Measurements from ENCODE around the gene SEC24D. TPM values are rescaled to one million over a fixed set of nuclear protein-coding genes. Genes with fewer than 3 reads are reported as not detected.

Gene SEC24D
- total RNA-seq, 2 donors from 2014 or later, result 41.5 to 60.4 TPM

DNA sequence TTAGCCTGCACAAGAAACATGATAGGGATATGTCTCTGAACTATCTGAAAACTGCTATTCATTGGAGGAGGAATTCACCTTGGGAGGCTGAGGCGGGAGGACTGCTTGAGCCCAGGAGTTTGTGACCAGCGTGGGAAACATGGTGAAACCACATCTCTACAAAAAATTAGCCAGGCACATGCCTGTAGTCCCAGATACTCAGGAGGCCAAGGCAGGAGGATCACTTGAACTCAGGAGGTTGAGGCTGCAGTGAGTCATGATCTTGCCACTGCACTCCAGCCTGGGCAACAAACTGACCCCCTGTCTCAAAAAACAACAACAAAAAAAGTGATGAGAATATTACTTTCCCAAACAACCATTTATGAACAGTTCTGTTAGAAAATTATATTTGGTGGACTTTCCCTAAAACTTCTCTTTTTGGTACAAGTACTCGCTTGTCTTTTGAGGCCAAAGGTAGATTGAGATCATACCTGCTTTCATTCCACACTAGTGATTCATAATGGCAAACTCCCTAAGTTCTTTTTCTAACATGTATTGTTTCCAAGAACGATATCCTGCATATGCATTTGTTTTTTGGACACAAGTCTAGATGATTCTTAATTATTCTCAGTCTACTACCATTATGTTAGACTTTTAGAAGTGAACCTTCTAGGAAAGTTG lies 117.3 kb downstream of the SEC24D start:
- no peak for DNase-seq
- Mint-ChIP-seq H3K27me3 (ENCODE audit: low read depth) (no peaks in the 10 kb centered on the region), H3K36me3 (ENCODE audit: insufficient read depth in 2 of 2) (peaks cover 0 to 8% of the 10 kb centered on the region in 2 donors), H3K9me3 (no peaks in the 10 kb centered on the region), H3K4me3 (no peak overlapping the region), H3K4me1 (ENCODE audit: low read depth) (no peaks in the 10 kb centered on the region), H3K27ac (no peak overlapping the region)
- ATAC-seq (replicated peaks in 1 of 2), result no peak

- H3K4me3 Mint-ChIP-seq, result no peak overlapping the region
- no peak for DNase-seq
- H3K36me3 Mint-ChIP-seq (ENCODE audit: insufficient read depth in 2 of 2), result peaks cover 0 to 14% of the 10 kb centered on the region in 2 donors
- no peak for ATAC-seq (replicated peaks in 1 of 2)
- H3K4me1 Mint-ChIP-seq (ENCODE audit: low read depth), result peaks cover 17% of the 10 kb centered on the region
- no peak overlapping the region for H3K27ac Mint-ChIP-seq
- H3K27me3 Mint-ChIP-seq (ENCODE audit: low read depth), result no peaks in the 10 kb centered on the region
- H3K9me3 Mint-ChIP-seq, result no peaks in the 10 kb centered on the region
Measured at GRCh38 chr4:118716304-118716703, 119.6 kb downstream of the SEC24D start.

DNA sequence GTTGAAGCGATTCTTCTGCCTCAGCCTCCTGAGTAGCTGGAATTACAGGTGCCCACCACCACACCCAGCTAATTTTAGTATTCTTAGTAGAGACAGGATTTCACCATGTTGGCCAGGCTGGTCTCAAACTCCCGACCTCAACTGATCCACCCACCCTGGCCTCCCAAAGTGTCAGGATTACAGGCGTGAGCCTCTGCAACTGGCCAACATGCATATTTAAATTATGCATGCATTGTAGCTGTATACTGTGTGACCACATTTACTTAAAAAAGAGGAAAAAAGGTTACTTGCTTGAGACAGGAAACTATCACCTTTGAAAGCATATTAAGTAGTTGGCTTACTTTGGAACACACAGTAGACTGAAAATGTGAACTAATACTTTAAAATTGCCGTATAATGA lies 121.2 kb downstream of the SEC24D start:
- Mint-ChIP-seq H3K36me3 (ENCODE audit: insufficient read depth in 2 of 2) (peaks cover 0 to 12% of the 10 kb centered on the region in 2 donors), H3K4me3 (no peak overlapping the region), H3K9me3 (no peaks in the 10 kb centered on the region), H3K4me1 (ENCODE audit: low read depth) (peaks cover 17% of the 10 kb centered on the region), H3K27me3 (ENCODE audit: low read depth) (no peaks in the 10 kb centered on the region), H3K27ac (no peak overlapping the region)
- DNase-seq (no peak), ATAC-seq (replicated peaks in 1 of 2) (no peak)

- DNase-seq (peak; percentile 4 to 6), ATAC-seq (replicated peaks in 1 of 2) (peak; percentile 74 to 89)
- H3K4me1 Mint-ChIP-seq (ENCODE audit: low read depth), result peaks cover 17% of the 10 kb centered on the region
- H3K9me3 Mint-ChIP-seq, result no peaks in the 10 kb centered on the region
- H3K27me3 Mint-ChIP-seq (ENCODE audit: low read depth), result no peaks in the 10 kb centered on the region
- H3K36me3 Mint-ChIP-seq (ENCODE audit: insufficient read depth in 2 of 2), result peaks cover 0 to 18% of the 10 kb centered on the region in 2 donors
- no peak overlapping the region for H3K4me3 Mint-ChIP-seq
- H3K27ac Mint-ChIP-seq, result peak overlapping the region; percentile 52
Measured at GRCh38 chr4:118712872-118713271, 123.1 kb downstream of the SEC24D start.

DNA sequence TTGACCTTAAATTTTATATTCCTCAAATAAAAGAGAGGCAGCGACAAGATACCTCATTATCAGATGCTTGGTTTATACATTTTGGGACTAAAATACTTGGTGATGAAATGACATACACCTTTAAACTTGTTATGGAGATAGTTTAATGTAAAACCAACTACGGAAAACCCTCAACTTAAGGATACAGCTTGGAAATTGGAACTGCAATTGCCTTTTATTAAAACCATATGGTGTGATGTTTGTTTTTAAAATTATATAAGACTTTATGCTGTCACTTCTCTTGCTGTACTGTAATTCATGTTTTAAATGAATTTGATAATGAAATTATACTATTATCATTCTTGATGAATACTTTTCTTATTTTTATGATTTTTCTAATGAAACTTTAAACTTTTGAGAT lies 124.9 kb downstream of the SEC24D start:
- no peak for DNase-seq

GRCh38 chr4:118703118-118703517 lies 132.8 kb downstream of the SEC24D start:
- Mint-ChIP-seq H3K4me1 (ENCODE audit: low read depth) (no peaks in the 10 kb centered on the region), H3K4me3 (no peak overlapping the region), H3K9me3 (no peaks in the 10 kb centered on the region), H3K36me3 (ENCODE audit: insufficient read depth in 2 of 2) (peaks cover 6 to 27% of the 10 kb centered on the region in 2 donors), H3K27ac (no peak overlapping the region), H3K27me3 (ENCODE audit: low read depth) (no peaks in the 10 kb centered on the region)
- DNase-seq (no peak), ATAC-seq (replicated peaks in 1 of 2) (no peak)

More for the DNA sequence above, 124.9 kb downstream of the SEC24D start:
- peaks cover 2 to 28% of the 10 kb centered on the region in 2 donors for H3K36me3 Mint-ChIP-seq (ENCODE audit: insufficient read depth in 2 of 2)
- no peaks in the 10 kb centered on the region for H3K27me3 Mint-ChIP-seq (ENCODE audit: low read depth)
- no peak for ATAC-seq (replicated peaks in 1 of 2)
- no peak overlapping the region for H3K27ac Mint-ChIP-seq
- no peaks in the 10 kb centered on the region for H3K9me3 Mint-ChIP-seq
- no peak overlapping the region for H3K4me3 Mint-ChIP-seq
- H3K4me1 Mint-ChIP-seq (ENCODE audit: low read depth), result peaks cover 17% of the 10 kb centered on the region

GRCh38 chr4:118684873-118685811 lies 150.8 kb downstream of the SEC24D start, which contains the start of gene METTL14:
Gene METTL14 (plus strand): TSS chr4:118685392. CDS start chr4:118685535, 143 bp downstream.
- H3K27ac Mint-ChIP-seq, result peak within 1 kb of the TSS; percentile 99
- H3K4me1 Mint-ChIP-seq (ENCODE audit: low read depth), result peaks cover 17% of the 10 kb centered on the region

DNA sequence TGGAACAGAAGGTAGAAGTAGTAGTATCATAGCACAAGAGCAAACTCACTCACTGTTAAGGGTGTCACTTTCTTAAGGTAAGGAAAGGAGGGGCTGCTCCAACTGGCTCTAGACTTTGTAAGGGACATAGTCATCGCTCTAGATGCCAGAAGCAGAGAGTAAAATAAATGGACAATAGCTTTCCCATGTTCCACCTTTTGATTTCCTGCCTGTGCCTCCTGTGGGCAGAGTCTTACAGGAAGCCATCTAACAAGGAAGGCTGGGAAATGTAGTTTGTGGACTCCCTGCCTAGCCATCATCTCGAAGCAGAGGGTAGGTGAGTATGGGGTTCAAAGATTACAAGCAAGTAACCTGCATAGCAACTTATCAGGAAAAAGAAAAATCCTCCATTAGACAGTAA lies 152.4 kb downstream of the SEC24D start:
- Mint-ChIP-seq H3K4me3 (peak overlapping the region in 1 of 2 donors; percentile 58), H3K27ac (peak overlapping the region; percentile 52), H3K9me3 (no peaks in the 10 kb centered on the region), H3K27me3 (ENCODE audit: low read depth) (no peaks in the 10 kb centered on the region), H3K36me3 (ENCODE audit: insufficient read depth in 2 of 2) (peaks cover 0 to 8% of the 10 kb centered on the region in 2 donors), H3K4me1 (ENCODE audit: low read depth) (peaks cover 17% of the 10 kb centered on the region)
- ATAC-seq (replicated peaks in 1 of 2), result no peak
- no peak for DNase-seq

More at GRCh38 chr4:118684873-118685811, 150.8 kb downstream of the SEC24D start, which contains the start of gene METTL14:
- DNase-seq, result peak; percentile 90 to 91
- Mint-ChIP-seq H3K4me3 (peak within 1 kb of the TSS; percentile 98 to 99), H3K27me3 (ENCODE audit: low read depth) (no peaks in the 10 kb centered on the region), H3K9me3 (no peaks in the 10 kb centered on the region), H3K36me3 (ENCODE audit: insufficient read depth in 2 of 2) (peaks cover 2 to 11% of the 10 kb centered on the region in 2 donors)
- peak; percentile 99 for ATAC-seq (replicated peaks in 1 of 2)

GRCh38 chr4:118682928-118683327 lies 153.0 kb downstream of the SEC24D start:
- H3K27ac Mint-ChIP-seq, result peak overlapping the region; percentile 52
- H3K4me1 Mint-ChIP-seq (ENCODE audit: low read depth), result peaks cover 17% of the 10 kb centered on the region
- no peaks in the 10 kb centered on the region for H3K27me3 Mint-ChIP-seq (ENCODE audit: low read depth)
- H3K36me3 Mint-ChIP-seq (ENCODE audit: insufficient read depth in 2 of 2), result peaks cover 0 to 8% of the 10 kb centered on the region in 2 donors
- peak overlapping the region in 1 of 2 donors; percentile 58 for H3K4me3 Mint-ChIP-seq
- DNase-seq, result no peak
- ATAC-seq (replicated peaks in 1 of 2), result no peak
- H3K9me3 Mint-ChIP-seq, result no peaks in the 10 kb centered on the region

- DNase-seq (no peak), ATAC-seq (replicated peaks in 1 of 2) (no peak)
- Mint-ChIP-seq H3K4me3 (no peak overlapping the region), H3K9me3 (no peaks in the 10 kb centered on the region), H3K27me3 (ENCODE audit: low read depth) (no peaks in the 10 kb centered on the region), H3K4me1 (ENCODE audit: low read depth) (no peaks in the 10 kb centered on the region), H3K36me3 (ENCODE audit: insufficient read depth in 2 of 2) (peaks cover 0 to 4% of the 10 kb centered on the region in 2 donors), H3K27ac (no peak overlapping the region)
Measured at GRCh38 chr4:118680808-118681207, 155.1 kb downstream of the SEC24D start.

DNA sequence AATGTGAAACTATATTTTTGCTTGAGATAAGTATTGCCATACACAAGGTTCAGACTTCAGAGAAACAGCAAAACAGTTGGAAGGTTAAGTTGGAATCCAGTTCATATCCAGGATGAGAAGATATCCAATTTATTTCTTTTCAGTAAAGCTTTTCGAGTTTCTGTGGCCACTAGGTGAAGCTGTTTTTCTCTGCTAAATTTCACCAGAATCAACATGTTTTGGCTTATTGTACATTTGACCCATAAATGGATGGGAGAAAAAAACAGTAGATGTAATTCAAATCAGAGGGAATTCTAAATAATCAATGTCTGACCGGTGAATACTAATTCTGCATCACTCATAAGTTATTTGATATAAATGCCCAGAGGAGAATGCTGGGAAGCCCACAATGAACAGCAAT lies 159.8 kb downstream of the SEC24D start:
- no peaks in the 10 kb centered on the region for H3K36me3 Mint-ChIP-seq (ENCODE audit: insufficient read depth in 2 of 2)

More for the DNA sequence above, 159.8 kb downstream of the SEC24D start:
- H3K27ac Mint-ChIP-seq, result no peak overlapping the region
- DNase-seq (no peak), ATAC-seq (replicated peaks in 1 of 2) (no peak)
- H3K27me3 Mint-ChIP-seq (ENCODE audit: low read depth), result no peaks in the 10 kb centered on the region
- no peak overlapping the region for H3K4me3 Mint-ChIP-seq
- H3K4me1 Mint-ChIP-seq (ENCODE audit: low read depth), result no peaks in the 10 kb centered on the region
- no peaks in the 10 kb centered on the region for H3K9me3 Mint-ChIP-seq
